SK-N-MC (cell line): ENCODE measurements around the gene HPN.

ENCODE experiments used
- EZH2 ChIP-seq: fragments of 200-600 bp; sonication (generic); IDR thresholded peaks from one replicate; pipeline ENCODE4 v1.6.1; 2017; ENCODE audit warnings: antibody characterized with exemption
- FOXP2 ChIP-seq: optimal IDR thresholded peaks from 2 replicates; pipeline ENCODE3; 2011; ENCODE audit warnings: mild to moderate bottlenecking, moderate library complexity; ENCODE audit not compliant: insufficient read depth; ENCODE audit errors: extremely low read length, control extremely low read depth
- POLR2AphosphoS5 ChIP-seq: IDR thresholded peaks from 2 replicates; pipeline ENCODE4 v1.6.1; 2012; ENCODE audit warnings: mild to moderate bottlenecking, low read depth, low read length, borderline replicate concordance

- TF ChIP-seq POLR2AphosphoS5: no peak
- TF ChIP-seq EZH2: no peak
- no peak for TF ChIP-seq FOXP2
These were observed 15.6 kb upstream of the HPN start for GRCh38 chr19:35025969-35026368.
